H1 (cell line): Measurements from ENCODE around the gene TAF3. TPM values are rescaled to one million over a fixed set of nuclear protein-coding genes. Genes with fewer than 3 reads are reported as not detected.
"Not testable (repeated sequence)": the region's sequence is repeated elsewhere in the genome, so short reads cannot be mapped to it uniquely, and the experiment has no call there.

Experiments
- CTCF ChIA-PET: fragments of 300-600 bp; sonication (Branson Sonifier 250); formaldehyde crosslinking; loops from one replicate; lab custom pipeline; 2021; ENCODE audit not compliant: partially characterized antibody; lab: Charles Lee
- POLR2A ChIA-PET: fragments of 300-600 bp; sonication (Branson Sonifier 250); formaldehyde crosslinking; loops from one replicate; lab custom pipeline; 2021; ENCODE audit warnings: inconsistent platforms; ENCODE audit not compliant: partially characterized antibody; lab: Charles Lee
- DNase-seq, 2 experiments: peaks; one replicate each; pipeline versions ENCODE4 v3.0.0 to v3.0.0-alpha.2; 2010 to 2022; ENCODE audit warnings: low spot score in 2 of 2, low read depth in 1 of 2, mixed read lengths in 1 of 2
- FAIRE-seq: peaks from 2 replicates; lab custom pipeline; 2011; peaks lifted over from hg19 to GRCh38; lab: Jason Lieb, UNC
- H2AFZ ChIP-seq: 2 replicates; pipeline ENCODE4 v1.8.1; 2012; ENCODE audit warnings: low read length, inconsistent platforms
- H2AK5ac ChIP-seq: 2 replicates; pipeline ENCODE4 v1.6.1; 2013; ENCODE audit warnings: low read depth, low read length
- H2BK120ac ChIP-seq: replicated peaks from 2 replicates; pipeline ENCODE3; 2013; ENCODE audit warnings: low read depth, low read length, inconsistent platforms
- H2BK12ac ChIP-seq: 2 replicates; pipeline ENCODE4 v1.6.1; 2013; ENCODE audit warnings: low read depth, low read length
- H2BK15ac ChIP-seq: 2 replicates; pipeline ENCODE4 v1.6.1; 2013; ENCODE audit warnings: low read length
- H2BK20ac ChIP-seq: 2 replicates; pipeline ENCODE4 v1.6.1; 2013; ENCODE audit warnings: low read length
- H2BK5ac ChIP-seq: 2 replicates; pipeline ENCODE4 v1.6.1; 2013; ENCODE audit warnings: low read depth, low read length
- H3K14ac ChIP-seq: 2 replicates; pipeline ENCODE4 v1.6.1; 2013; ENCODE audit warnings: inconsistent platforms; ENCODE audit not compliant: insufficient read length
- H3K18ac ChIP-seq: 2 replicates; pipeline ENCODE4 v1.6.1; 2013; ENCODE audit warnings: low read length; ENCODE audit errors: extremely low read depth
- H3K23ac ChIP-seq: 2 replicates; pipeline ENCODE4 v1.6.1; 2013; ENCODE audit warnings: inconsistent platforms; ENCODE audit not compliant: insufficient read length
- H3K23me2 ChIP-seq: 2 replicates; pipeline ENCODE4 v1.6.1; 2013; ENCODE audit warnings: low read depth, low read length
- H3K27ac ChIP-seq: 2 replicates; pipeline ENCODE4 v1.6.1; 2011; ENCODE audit warnings: low read depth, low read length, inconsistent platforms
- H3K27me3 ChIP-seq, 4 experiments: replicated peaks in 1 of 4; 1 replicate in 1 of 4; 2 replicates in 3 of 4; pipeline versions ENCODE4 v1.6.1 to v1.8.1; 2011 to 2013; ENCODE audit warnings: low read length in 3 of 4, mild to moderate bottlenecking in 3 of 4, inconsistent platforms in 2 of 4, mixed read lengths in 2 of 4, moderate library complexity in 1 of 4; ENCODE audit not compliant: control insufficient read depth in 3 of 4, insufficient read depth in 3 of 4; ENCODE audit errors: extremely low read depth in 1 of 4
- H3K36me3 ChIP-seq, 4 experiments: 2 replicates each; pipeline versions ENCODE4 v1.6.1 to v1.8.1; 2011 to 2013; ENCODE audit warnings: mild to moderate bottlenecking in 4 of 4, low read length in 3 of 4, moderate library complexity in 2 of 4, control low read depth in 1 of 4, inconsistent platforms in 1 of 4; ENCODE audit not compliant: insufficient read depth in 4 of 4, control insufficient read depth in 2 of 4
- H3K4ac ChIP-seq: replicated peaks from 2 replicates; pipeline ENCODE3; 2013; ENCODE audit warnings: low read length, low read depth, mixed read lengths, inconsistent platforms; ENCODE audit not compliant: insufficient read length
- H3K4me1 ChIP-seq, 4 experiments: replicated peaks in 1 of 4; 1 replicate in 1 of 4; 2 replicates in 3 of 4; pipeline versions ENCODE4 v1.6.1 to v1.8.1; 2011 to 2013; ENCODE audit warnings: low read length in 3 of 4, inconsistent platforms in 2 of 4, mixed read lengths in 1 of 4; ENCODE audit not compliant: insufficient read depth in 4 of 4, control insufficient read depth in 3 of 4
- H3K4me2 ChIP-seq, 2 experiments: 2 replicates each; pipeline versions ENCODE4 v1.6.1 to v1.8.1; 2011 to 2013; ENCODE audit warnings: low read depth in 2 of 2, low read length in 2 of 2, control low read depth in 1 of 2, inconsistent platforms in 1 of 2, mild to moderate bottlenecking in 1 of 2; ENCODE audit not compliant: insufficient read depth in 1 of 2
- H3K4me3 ChIP-seq, 4 experiments: fragments of 200-600, 300-600 bp in 1 of 4; sonication (generic), shearing (Covaris generic), sonication (Bioruptor Twin) in 1 of 4; 2 replicates each; pipeline versions ENCODE4 v1.5.1 to v1.8.1; 2011 to 2016; ENCODE audit warnings: low read length in 4 of 4, low read depth in 3 of 4, control low read depth in 2 of 4, inconsistent platforms in 2 of 4, mild to moderate bottlenecking in 2 of 4, mixed read lengths in 1 of 4, moderate library complexity in 1 of 4; ENCODE audit not compliant: insufficient read depth in 2 of 4; ENCODE audit errors: extremely low read depth in 1 of 4
- H3K56ac ChIP-seq: replicated peaks from 2 replicates; pipeline ENCODE3; 2013; ENCODE audit warnings: low read depth, mild to moderate bottlenecking, mixed read lengths, low read length, inconsistent platforms; ENCODE audit not compliant: insufficient read length
- H3K79me1 ChIP-seq: 2 replicates; pipeline ENCODE4 v1.6.1; 2013; ENCODE audit warnings: low read depth, low read length, control low read depth
- H3K79me2 ChIP-seq, 2 experiments: 2 replicates each; pipeline versions ENCODE4 v1.6.1 to v1.8.1; 2012 to 2013; ENCODE audit warnings: low read length in 2 of 2, mild to moderate bottlenecking in 2 of 2, inconsistent platforms in 1 of 2; ENCODE audit not compliant: insufficient read depth in 2 of 2, control insufficient read depth in 1 of 2
- H3K9ac ChIP-seq, 4 experiments: replicated peaks in 1 of 4; 1 replicate in 1 of 4; 2 replicates in 3 of 4; pipeline versions ENCODE4 v1.6.1 to v1.8.1; 2011 to 2013; ENCODE audit warnings: low read depth in 3 of 4, low read length in 3 of 4, control low read depth in 2 of 4, mild to moderate bottlenecking in 2 of 4, moderate library complexity in 2 of 4, inconsistent platforms in 1 of 4; ENCODE audit errors: extremely low read depth in 1 of 4
- H3K9me3 ChIP-seq, 2 experiments: 2 replicates each; pipeline versions ENCODE4 v1.6.1 to v1.8.1; 2012 to 2013; ENCODE audit warnings: mild to moderate bottlenecking in 2 of 2, moderate library complexity in 2 of 2, control low read depth in 1 of 2, inconsistent platforms in 1 of 2, low read depth in 1 of 2, low read length in 1 of 2, mixed read lengths in 1 of 2; ENCODE audit not compliant: insufficient read depth in 2 of 2
- H4K20me1 ChIP-seq, 2 experiments: replicated peaks in 1 of 2; 2 replicates each; pipeline versions ENCODE3 to v1.8.1; 2011 to 2013; ENCODE audit warnings: inconsistent platforms in 2 of 2, low read length in 2 of 2, mild to moderate bottlenecking in 1 of 2; ENCODE audit not compliant: insufficient read depth in 2 of 2, control insufficient read depth in 1 of 2
- H4K5ac ChIP-seq: 2 replicates; pipeline ENCODE4 v1.6.1; 2013; ENCODE audit warnings: low read length, low read depth, mixed read lengths, inconsistent platforms; ENCODE audit not compliant: insufficient read length
- H4K8ac ChIP-seq: 2 replicates; pipeline ENCODE4 v1.8.0; 2013; ENCODE audit warnings: mild to moderate bottlenecking, moderate library complexity, low read length, inconsistent platforms; ENCODE audit not compliant: insufficient read depth; ENCODE audit errors: extremely low read depth
- H4K91ac ChIP-seq: replicated peaks from 2 replicates; pipeline ENCODE3; 2013; ENCODE audit warnings: low read length, mixed read lengths, inconsistent platforms; ENCODE audit not compliant: insufficient read length
- WGBS, 2 experiments: shearing (Covaris generic) in 1 of 2; methylation state at CpG; one replicate each; pipeline versions ENCODE4 v1.1.6 to v1.1.7; 2013 to 2015; ENCODE audit warnings: low lambda C conversion rate in 2 of 2, mixed read lengths in 2 of 2, inconsistent platforms in 1 of 2, low coverage in 1 of 2, missing lambda C conversion rate in 1 of 2; ENCODE audit not compliant: insufficient replicate concordance in 2 of 2, insufficient coverage in 1 of 2, insufficient read length in 1 of 2; ENCODE audit errors: extremely low coverage in 1 of 2, missing lambda C conversion rate in 1 of 2; 5-methylcytosine and 5-hydroxymethylcytosine counted together
- polyA plus RNA-seq, 7 experiments: library from polyadenylated mRNA; depleted of rRNA in 3 of 7; stranded (reverse) in 5 of 7; unstranded in 2 of 7; fragments of >200 nt in 5 of 7; fragments of 200-250 nt in 2 of 7; gene quantifications; 1 replicate in 5 of 7; 2 replicates in 1 of 7; 4 replicates in 1 of 7; pipeline versions ENCODE4 v1.2.1 to v1.2.3, GENCODE V29; 2011 to 2013; ENCODE audit warnings: missing spikeins in 2 of 7, mixed read lengths in 2 of 7
- total RNA-seq: library from RNA; stranded (reverse); fragmentation: NEBNext Ultra II Directional; extraction: Animal tissue kit (Norgen Biotek cat#: 25700); gene quantifications from 2 replicates; pipeline ENCODE4 v1.2.1, GENCODE V29; 2021

TAF3 gene
- total and polyA plus RNA-seq, 2 of the 8 experiments (the other 6 are each of a cell fraction or from before 2014, with no cell fraction given) = 1.5 to 11.2 TPM

GRCh38 chr10:7811743-7812142 is 6.6 kb upstream of the TAF3 start:
- not testable (repeated sequence) for H3K27me3 ChIP-seq, H4K91ac ChIP-seq, H3K4ac ChIP-seq, H2BK5ac ChIP-seq, H3K4me3 ChIP-seq, H3K56ac ChIP-seq, H2BK20ac ChIP-seq, H3K9me3 ChIP-seq, H3K4me1 ChIP-seq, H4K5ac ChIP-seq, H2BK15ac ChIP-seq, H3K23me2 ChIP-seq, H3K23ac ChIP-seq, H3K18ac ChIP-seq, H3K4me2 ChIP-seq, H3K27ac ChIP-seq, H2AFZ ChIP-seq, H3K9ac ChIP-seq, H3K79me2 ChIP-seq, H2BK12ac ChIP-seq, FAIRE-seq, H2AK5ac ChIP-seq, H3K14ac ChIP-seq, H4K8ac ChIP-seq, H2BK120ac ChIP-seq, DNase-seq, H4K20me1 ChIP-seq, H3K79me1 ChIP-seq
- peaks cover 0 to 18% (median 6%) of the 10 kb centered on the region in 4 experiments; a peak in 4 of 8 replicates for H3K36me3 ChIP-seq
- WGBS, 2 experiments = 93% methylated on average over 7 of the region's 7 CpGs; no CpG with 5 or more reads in 1 of the 2 experiments
- ChIA-PET CTCF (interaction anchor here (0.9 to 2.2 kb wide), 4 partner anchors 12 to 231 kb away, joined by 3 to 4 read pairs (median 4); partner anchors contain the start of gene ATP5F1C), POLR2A (interaction anchor here (1.2 to 1.7 kb wide), 2 partner anchors 19 to 177 kb away, joined by 3 to 4 read pairs; no protein-coding TSS in a partner anchor)
